Mesothelial cell of epicardium (in vitro differentiated cells): Measurements from ENCODE around the gene TRAPPC4. TPM values are rescaled to one million over a fixed set of nuclear protein-coding genes. Genes with fewer than 3 reads are reported as not detected.

ENCODE experiments used
- DNase-seq, 2 experiments: peaks; one replicate each; pipeline ENCODE4 v3.0.0; 2021; ENCODE audit warnings: low spot score in 2 of 2; ENCODE audit not compliant: unreplicated experiment in 2 of 2
- H3K27ac Mint-ChIP-seq: 2 replicates; pipeline ENCODE4 v1.8.0; 2021; ENCODE audit warnings: mixed read lengths
- H3K27me3 Mint-ChIP-seq: 2 replicates; pipeline ENCODE4 v1.8.0; 2021; ENCODE audit warnings: low read depth, mixed read lengths
- H3K36me3 Mint-ChIP-seq: 2 replicates; pipeline ENCODE4 v1.8.0; 2021; ENCODE audit warnings: mixed read lengths
- H3K4me1 Mint-ChIP-seq: 2 replicates; pipeline ENCODE4 v1.8.0; 2021; ENCODE audit warnings: mixed read lengths
- H3K4me3 Mint-ChIP-seq: 2 replicates; pipeline ENCODE4 v1.8.0; 2021; ENCODE audit warnings: mild to moderate bottlenecking, moderate library complexity, mixed read lengths
- H3K9me3 Mint-ChIP-seq: 2 replicates; pipeline ENCODE4 v1.8.0; 2021; ENCODE audit warnings: mixed read lengths
- CTCF ChIP-seq: fragments of 200-600 bp; sonication (generic); IDR thresholded peaks from one replicate; pipeline ENCODE4 v1.5.0; 2021; ENCODE audit warnings: antibody characterized with exemption; ENCODE audit not compliant: unreplicated experiment
- total RNA-seq: library from RNA; stranded (reverse); gene quantifications from 3 replicates; pipeline ENCODE4 v1.2.1, GENCODE V29; 2021

Gene TRAPPC4
- total RNA-seq, 1 donor from 2014 or later, result 53.9 TPM

GRCh38 chr11:119044708-119045107, 26.1 kb downstream of the TRAPPC4 start:
- Mint-ChIP-seq H3K4me3 (no peak overlapping the region), H3K36me3 (peaks cover 26% of the 10 kb centered on the region), H3K4me1 (no peaks in the 10 kb centered on the region), H3K27me3 (no peaks in the 10 kb centered on the region), H3K9me3 (no peaks in the 10 kb centered on the region), H3K27ac (no peak overlapping the region)
- DNase-seq, result no peak
- TF ChIP-seq CTCF, result peak; percentile 40

GRCh38 chr11:119046489-119046888, 27.9 kb downstream of the TRAPPC4 start:
- no peaks in the 10 kb centered on the region for H3K27me3 Mint-ChIP-seq

GRCh38 chr11:119047205-119047604, 28.6 kb downstream of the TRAPPC4 start:
- Mint-ChIP-seq H3K27ac (no peak overlapping the region), H3K4me3 (no peak overlapping the region), H3K27me3 (no peaks in the 10 kb centered on the region), H3K4me1 (no peaks in the 10 kb centered on the region), H3K36me3 (peaks cover 38% of the 10 kb centered on the region), H3K9me3 (no peaks in the 10 kb centered on the region)
- no peak for DNase-seq
- no peak for TF ChIP-seq CTCF

More at GRCh38 chr11:119046489-119046888, 27.9 kb downstream of the TRAPPC4 start:
- H3K9me3 Mint-ChIP-seq, result no peaks in the 10 kb centered on the region
- TF ChIP-seq CTCF, result no peak
- no peak overlapping the region for H3K4me3 Mint-ChIP-seq
- H3K36me3 Mint-ChIP-seq, result peaks cover 33% of the 10 kb centered on the region
- no peak overlapping the region for H3K27ac Mint-ChIP-seq
- no peak for DNase-seq
- no peaks in the 10 kb centered on the region for H3K4me1 Mint-ChIP-seq

- TF ChIP-seq CTCF, result no peak
- Mint-ChIP-seq H3K36me3 (peaks cover 48% of the 10 kb centered on the region), H3K4me3 (no peak overlapping the region), H3K9me3 (no peaks in the 10 kb centered on the region), H3K27ac (no peak overlapping the region), H3K27me3 (no peaks in the 10 kb centered on the region), H3K4me1 (no peaks in the 10 kb centered on the region)
- DNase-seq, result no peak
These were observed 30.1 kb downstream of the TRAPPC4 start for GRCh38 chr11:119048644-119049043.

- peaks cover 48% of the 10 kb centered on the region for H3K36me3 Mint-ChIP-seq
- no peak for TF ChIP-seq CTCF
- H3K9me3 Mint-ChIP-seq, result no peaks in the 10 kb centered on the region
- H3K27me3 Mint-ChIP-seq, result no peaks in the 10 kb centered on the region
- no peaks in the 10 kb centered on the region for H3K4me1 Mint-ChIP-seq
- H3K27ac Mint-ChIP-seq, result no peak overlapping the region
- H3K4me3 Mint-ChIP-seq, result no peak overlapping the region
- no peak for DNase-seq
These were observed 30.5 kb downstream of the TRAPPC4 start for GRCh38 chr11:119049081-119049480.
